Measurements from ENCODE around the gene KCNT1. TPM values are rescaled to one million over a fixed set of nuclear protein-coding genes. Genes with fewer than 3 reads are reported as not detected.
A peak's percentile ranks its signal among the peaks of the same experiment; 100 is the strongest.

The KCNT1 gene
- total RNA-seq, 2 donors from 2014 or later, result 0.23 to 0.37 TPM

- no peak overlapping the region for H3K27ac Mint-ChIP-seq
- no peaks in the 10 kb centered on the region for H3K9me3 ChIP-seq (ENCODE audit: control insufficient read depth, low read length, poor library complexity, severe bottlenecking)
- no peak for ATAC-seq
- no peak for DNase-seq
- H3K36me3 Mint-ChIP-seq (ENCODE audit: low read depth), result no peaks in the 10 kb centered on the region
- no peak overlapping the region for H3K4me3 Mint-ChIP-seq
- H3K4me1 Mint-ChIP-seq, result no peaks in the 10 kb centered on the region
- H3K27me3 Mint-ChIP-seq, result peaks cover 18% of the 10 kb centered on the region
Observed at GRCh38 chr9:135697226-135697625, 4.8 kb upstream of the KCNT1 start.

GRCh38 chr9:135698236-135698635, 3.7 kb upstream of the KCNT1 start:
- H3K27me3 Mint-ChIP-seq, result peaks cover 11% of the 10 kb centered on the region
- H3K27ac Mint-ChIP-seq, result no peak overlapping the region
- H3K4me1 Mint-ChIP-seq, result no peaks in the 10 kb centered on the region
- DNase-seq (no peak), ATAC-seq (no peak)
- no peak overlapping the region for H3K4me3 Mint-ChIP-seq
- no peaks in the 10 kb centered on the region for H3K9me3 ChIP-seq (ENCODE audit: control insufficient read depth, low read length, poor library complexity, severe bottlenecking)
- H3K36me3 Mint-ChIP-seq (ENCODE audit: low read depth), result no peaks in the 10 kb centered on the region

DNA sequence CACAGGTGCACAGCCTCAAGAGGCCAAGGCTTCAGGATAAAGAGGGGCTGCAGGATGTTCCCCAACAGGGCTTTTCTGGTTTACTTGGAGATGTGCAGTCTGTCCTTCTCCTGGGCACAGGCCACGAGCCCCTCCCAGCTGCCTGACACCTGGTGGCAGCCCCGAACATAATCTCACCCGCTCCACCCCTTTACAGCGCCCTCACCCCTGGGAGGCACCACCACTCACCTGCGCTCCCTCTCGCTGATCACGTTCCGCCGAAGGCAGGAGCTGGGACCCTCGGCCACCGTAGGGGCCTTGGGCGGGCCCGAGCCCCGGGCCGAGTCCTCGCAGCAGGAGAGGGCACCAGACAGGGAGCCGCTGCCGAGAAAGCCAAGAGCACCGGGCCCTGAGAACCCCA, 3.2 kb upstream of the KCNT1 start:
- Mint-ChIP-seq H3K4me1 (no peaks in the 10 kb centered on the region), H3K36me3 (ENCODE audit: low read depth) (no peaks in the 10 kb centered on the region), H3K27me3 (peaks cover 6% of the 10 kb centered on the region), H3K27ac (no peak overlapping the region), H3K4me3 (no peak overlapping the region)
- ATAC-seq (no peak), DNase-seq (no peak)
- no peaks in the 10 kb centered on the region for H3K9me3 ChIP-seq (ENCODE audit: control insufficient read depth, low read length, poor library complexity, severe bottlenecking)

DNA sequence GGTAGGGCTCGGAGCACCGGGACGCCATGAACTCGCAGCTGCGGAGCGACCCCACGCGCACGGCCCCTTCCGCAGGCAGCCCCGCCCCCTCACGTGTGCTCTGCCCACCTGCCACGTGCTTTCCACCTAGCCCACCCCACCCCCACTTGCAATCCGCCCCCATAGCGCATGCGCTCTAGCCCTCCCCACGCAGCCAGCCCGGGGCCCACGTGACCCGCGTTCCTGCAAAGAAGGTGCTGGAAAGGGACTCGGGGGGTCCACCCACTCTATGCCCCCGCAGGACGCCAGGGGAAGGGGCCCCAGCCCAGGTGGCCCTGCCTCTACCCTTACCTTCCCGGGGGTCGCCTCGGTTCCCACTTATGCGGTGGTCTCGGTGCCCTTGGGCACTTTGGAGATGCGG, 2.5 kb upstream of the KCNT1 start, which contains the start of gene SOHLH1:
SOHLH1 (minus strand) TSS at position 42 of the 400 bp plus-strand sequence; CDS start at position 28, 14 bp downstream.
- H3K9me3 ChIP-seq (ENCODE audit: control insufficient read depth, low read length, poor library complexity, severe bottlenecking), result no peaks in the 10 kb centered on the region
- Mint-ChIP-seq H3K36me3 (ENCODE audit: low read depth) (no peaks in the 10 kb centered on the region), H3K4me1 (no peaks in the 10 kb centered on the region), H3K27ac (no peak within 1 kb of the TSS), H3K4me3 (no peak within 1 kb of the TSS), H3K27me3 (peaks cover under 1% of the 10 kb centered on the region)
- ATAC-seq (no peak), DNase-seq (no peak)

DNA sequence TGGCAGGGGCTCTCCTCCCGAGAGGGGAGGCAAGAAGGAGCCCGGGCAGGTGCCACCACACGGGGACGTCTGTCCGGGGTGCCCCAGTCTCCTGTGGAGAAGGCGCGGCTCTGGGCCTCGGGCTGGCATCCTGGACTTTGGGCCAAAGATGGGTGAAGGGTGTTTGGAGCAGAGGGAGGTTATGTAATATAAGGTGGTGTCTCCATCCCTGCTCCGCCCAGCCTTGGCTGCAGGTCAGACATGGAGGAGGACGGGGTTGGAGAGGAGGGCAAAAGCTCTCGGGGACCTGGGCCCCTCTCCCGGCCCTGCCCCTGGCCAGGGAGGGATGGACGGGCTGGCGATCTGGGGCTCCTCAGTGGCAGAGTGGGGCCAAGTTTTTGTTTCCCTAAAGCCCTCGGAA, 1.5 kb upstream of the KCNT1 start:
- H3K9me3 ChIP-seq (ENCODE audit: control insufficient read depth, low read length, poor library complexity, severe bottlenecking), result no peaks in the 10 kb centered on the region
- no peak for ATAC-seq
- no peaks in the 10 kb centered on the region for H3K4me1 Mint-ChIP-seq
- no peaks in the 10 kb centered on the region for H3K36me3 Mint-ChIP-seq (ENCODE audit: low read depth)
- DNase-seq, result no peak
- H3K27ac Mint-ChIP-seq, result no peak overlapping the region
- peaks cover 12% of the 10 kb centered on the region for H3K27me3 Mint-ChIP-seq
- no peak overlapping the region for H3K4me3 Mint-ChIP-seq

DNA sequence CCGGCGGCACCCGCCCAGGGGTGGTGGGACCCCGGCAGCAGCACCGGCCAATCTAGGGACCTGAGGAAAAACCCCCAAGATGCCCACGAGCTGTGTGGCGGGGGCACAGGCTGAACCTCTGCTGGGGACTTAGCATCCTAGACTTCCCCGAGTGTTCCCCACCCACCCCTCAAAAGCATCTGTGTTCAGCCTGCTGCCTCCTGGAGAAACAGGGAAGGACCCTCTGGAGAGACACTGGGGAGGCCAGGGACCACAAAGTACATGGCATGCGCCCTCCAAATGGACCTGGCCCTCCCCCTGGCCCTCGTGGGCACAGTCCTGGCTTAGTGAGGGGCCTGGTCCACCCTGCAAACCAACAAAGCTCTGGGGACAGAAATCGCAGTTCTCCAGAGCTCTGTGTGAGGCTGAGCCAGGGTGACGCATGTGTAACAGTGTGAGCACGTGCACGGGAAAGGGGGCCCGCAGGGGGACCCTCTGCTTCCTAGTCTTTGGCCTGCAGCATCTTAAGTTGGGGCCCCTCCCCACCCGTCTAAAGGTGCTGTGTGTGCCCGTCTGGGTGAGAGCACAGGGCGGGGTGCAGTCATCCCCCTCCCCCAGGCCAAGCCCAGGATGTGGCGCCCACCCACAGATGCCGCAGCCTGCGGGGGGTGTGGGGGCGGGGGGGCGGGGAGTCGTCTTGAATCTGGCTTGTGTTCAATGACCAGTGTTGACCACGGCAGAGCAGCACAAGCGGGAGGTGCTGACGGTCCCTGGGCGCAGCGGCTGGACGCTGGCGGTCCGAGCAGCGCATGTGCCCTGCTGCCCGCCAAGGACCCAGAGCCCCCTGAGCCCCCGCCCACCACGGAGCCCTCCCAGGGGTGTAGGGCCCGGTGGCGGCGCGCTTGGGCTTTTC, 672 bp upstream of the KCNT1 start:
- no peaks in the 10 kb centered on the region for H3K4me1 Mint-ChIP-seq
- H3K36me3 Mint-ChIP-seq (ENCODE audit: low read depth), result no peaks in the 10 kb centered on the region
- H3K9me3 ChIP-seq (ENCODE audit: control insufficient read depth, low read length, poor library complexity, severe bottlenecking), result no peaks in the 10 kb centered on the region
- no peak for DNase-seq
- peak; percentile 39 for ATAC-seq
- H3K4me3 Mint-ChIP-seq, result no peak overlapping the region
- H3K27ac Mint-ChIP-seq, result no peak overlapping the region
- peaks cover 12% of the 10 kb centered on the region for H3K27me3 Mint-ChIP-seq

GRCh38 chr9:135703726-135704125, 1.7 kb downstream of the KCNT1 start:
- peak overlapping the region; percentile 75 for H3K4me3 Mint-ChIP-seq
- no peak for ATAC-seq
- DNase-seq, result no peak

GRCh38 chr9:135704483-135704882, 2.5 kb downstream of the KCNT1 start:
- Mint-ChIP-seq H3K4me1 (peaks cover 2% of the 10 kb centered on the region), H3K27me3 (peaks cover 16% of the 10 kb centered on the region), H3K36me3 (ENCODE audit: low read depth) (no peaks in the 10 kb centered on the region), H3K4me3 (no peak overlapping the region), H3K27ac (no peak overlapping the region)
- DNase-seq, result no peak
- H3K9me3 ChIP-seq (ENCODE audit: control insufficient read depth, low read length, poor library complexity, severe bottlenecking), result no peaks in the 10 kb centered on the region
- no peak for ATAC-seq

More at GRCh38 chr9:135703726-135704125, 1.7 kb downstream of the KCNT1 start:
- Mint-ChIP-seq H3K36me3 (ENCODE audit: low read depth) (no peaks in the 10 kb centered on the region), H3K27me3 (peaks cover 16% of the 10 kb centered on the region), H3K4me1 (peaks cover 2% of the 10 kb centered on the region), H3K27ac (no peak overlapping the region)
- H3K9me3 ChIP-seq (ENCODE audit: control insufficient read depth, low read length, poor library complexity, severe bottlenecking), result no peaks in the 10 kb centered on the region

- Mint-ChIP-seq H3K4me1 (peaks cover 2% of the 10 kb centered on the region), H3K36me3 (ENCODE audit: low read depth) (no peaks in the 10 kb centered on the region), H3K27ac (no peak overlapping the region), H3K27me3 (peaks cover 16% of the 10 kb centered on the region), H3K4me3 (no peak overlapping the region)
- ATAC-seq (no peak), DNase-seq (no peak)
- H3K9me3 ChIP-seq (ENCODE audit: control insufficient read depth, low read length, poor library complexity, severe bottlenecking), result no peaks in the 10 kb centered on the region
Observed at GRCh38 chr9:135705376-135705775, 3.4 kb downstream of the KCNT1 start.

DNA sequence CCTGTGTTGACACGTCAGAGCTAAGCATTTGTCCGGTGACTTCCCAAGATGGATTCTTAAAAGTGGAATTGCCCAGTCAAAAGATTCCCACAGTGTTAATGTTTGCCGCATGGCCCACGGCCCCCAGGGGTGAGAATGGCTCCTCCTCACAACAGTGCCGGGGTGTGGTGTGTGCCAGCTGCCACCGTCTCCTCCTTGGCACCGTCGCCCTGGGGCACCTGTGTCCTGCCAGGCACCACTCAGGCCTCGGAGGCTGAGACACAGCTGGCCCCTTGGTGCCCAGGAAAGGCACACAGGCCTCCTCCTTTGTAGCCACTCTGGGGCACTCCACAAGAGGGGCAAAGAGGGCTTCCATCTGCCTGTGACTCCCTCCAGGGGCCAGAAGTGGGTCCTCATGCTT, 4.3 kb downstream of the KCNT1 start:
- Mint-ChIP-seq H3K4me3 (no peak overlapping the region), H3K36me3 (ENCODE audit: low read depth) (no peaks in the 10 kb centered on the region), H3K27me3 (peaks cover 18% of the 10 kb centered on the region), H3K27ac (no peak overlapping the region), H3K4me1 (peaks cover 2% of the 10 kb centered on the region)
- H3K9me3 ChIP-seq (ENCODE audit: control insufficient read depth, low read length, poor library complexity, severe bottlenecking), result no peaks in the 10 kb centered on the region
- DNase-seq, result no peak
- no peak for ATAC-seq

- DNase-seq (no peak), ATAC-seq (no peak)
- no peaks in the 10 kb centered on the region for H3K9me3 ChIP-seq (ENCODE audit: control insufficient read depth, low read length, poor library complexity, severe bottlenecking)
- Mint-ChIP-seq H3K4me1 (peaks cover 2% of the 10 kb centered on the region), H3K4me3 (no peak overlapping the region), H3K27me3 (peaks cover 30% of the 10 kb centered on the region), H3K36me3 (ENCODE audit: low read depth) (no peaks in the 10 kb centered on the region), H3K27ac (no peak overlapping the region)
Observed at GRCh38 chr9:135707252-135708138, 5.5 kb downstream of the KCNT1 start.

GRCh38 chr9:135708164-135708563, 6.2 kb downstream of the KCNT1 start:
- H3K4me1 Mint-ChIP-seq, result peaks cover 2% of the 10 kb centered on the region
- H3K36me3 Mint-ChIP-seq (ENCODE audit: low read depth), result no peaks in the 10 kb centered on the region
- H3K27me3 Mint-ChIP-seq, result peaks cover 30% of the 10 kb centered on the region
- no peak overlapping the region for H3K4me3 Mint-ChIP-seq
- DNase-seq (no peak), ATAC-seq (no peak)
- H3K9me3 ChIP-seq (ENCODE audit: control insufficient read depth, low read length, poor library complexity, severe bottlenecking), result no peaks in the 10 kb centered on the region
- H3K27ac Mint-ChIP-seq, result no peak overlapping the region

GRCh38 chr9:135711391-135711790, 9.4 kb downstream of the KCNT1 start:
- no peak for ATAC-seq
- H3K4me1 Mint-ChIP-seq, result peaks cover 4% of the 10 kb centered on the region

More at GRCh38 chr9:135711391-135711790, 9.4 kb downstream of the KCNT1 start:
- no peak overlapping the region for H3K4me3 Mint-ChIP-seq
- no peak for DNase-seq
- no peaks in the 10 kb centered on the region for H3K36me3 Mint-ChIP-seq (ENCODE audit: low read depth)
- H3K9me3 ChIP-seq (ENCODE audit: control insufficient read depth, low read length, poor library complexity, severe bottlenecking), result no peaks in the 10 kb centered on the region
- no peak overlapping the region for H3K27ac Mint-ChIP-seq
- peaks cover 37% of the 10 kb centered on the region for H3K27me3 Mint-ChIP-seq

All from T-helper 17 cell (primary cell).